ENCODE measurements around the gene CD28.

The CD28 gene

GRCh38 chr2:203692031-203692710 lies 14.3 kb upstream of the CD28 start:
- no peak overlapping the region for H3K4me2 ChIP-seq (ENCODE audit: insufficient read depth, low read length, poor library complexity, severe bottlenecking)
- H2BK15ac ChIP-seq (ENCODE audit: low read length): no peak overlapping the region
- H4K8ac ChIP-seq (ENCODE audit: low read depth, low read length): no peak overlapping the region
- H2BK5ac ChIP-seq (ENCODE audit: low read length): no peak overlapping the region
- H3K79me1 ChIP-seq (ENCODE audit: low read depth, low read length): no peaks in the 10 kb centered on the region
- H2AFZ ChIP-seq (ENCODE audit: low read length): no peak overlapping the region
- no peak overlapping the region for H3K23ac ChIP-seq (ENCODE audit: low read depth, low read length, poor library complexity)
- no CpG with 5 or more reads among the region's 5 CpGs for WGBS, 2 donors (ENCODE audit: extremely low coverage in 2 of 2, insufficient read length in 2 of 2, insufficient replicate concordance in 1 of 2)
- H3K27me3 ChIP-seq (ENCODE audit: control insufficient read depth in 3 of 3, insufficient read depth in 3 of 3, low read depth in 1 of 3, low read length in 3 of 3): peaks cover 0 to 4% (median 0%) of the 10 kb centered on the region in 3 experiments
- H3K4me3 ChIP-seq (ENCODE audit: low read length in 2 of 2): no peak overlapping the region
- no peak for DNase-seq (ENCODE audit: low spot score)
- no peak overlapping the region for H2BK12ac ChIP-seq (ENCODE audit: low read length)
- H2BK120ac ChIP-seq (ENCODE audit: low read depth, low read length): no peak overlapping the region
- H2AK5ac ChIP-seq (ENCODE audit: low read depth, low read length): no peak overlapping the region
- H4K91ac ChIP-seq (ENCODE audit: low read depth, low read length, poor library complexity): no peak overlapping the region
- H3K4me1 ChIP-seq (ENCODE audit: control insufficient read depth in 2 of 2, insufficient read depth in 1 of 2, low read depth in 1 of 2, low read length in 2 of 2): peaks cover 0 to 8% of the 10 kb centered on the region in 2 donors
- H3K9ac ChIP-seq (ENCODE audit: low read depth, low read length, poor library complexity): no peak overlapping the region
- H3K9me3 ChIP-seq (replicated peaks in 1 of 2; ENCODE audit: control insufficient read depth in 2 of 2, insufficient read depth in 1 of 2, low read depth in 1 of 2, low read length in 2 of 2): no peaks in the 10 kb centered on the region
- H3K18ac ChIP-seq (ENCODE audit: low read length): no peak overlapping the region
- H3K4ac ChIP-seq (ENCODE audit: low read length): no peak overlapping the region
- no peaks in the 10 kb centered on the region for H3K36me3 ChIP-seq (replicated peaks in 1 of 2; ENCODE audit: control insufficient read depth in 2 of 2, insufficient read depth in 2 of 2, low read length in 2 of 2)
- H3K14ac ChIP-seq (ENCODE audit: low read length): no peak overlapping the region
- no peak overlapping the region for H3K27ac ChIP-seq (replicated peaks; ENCODE audit: low read length)

- Histone ChIP-seq H3K23ac (ENCODE audit: low read depth, low read length, poor library complexity) (no peak overlapping the region), H3K14ac (ENCODE audit: low read length) (no peak overlapping the region), H2BK5ac (ENCODE audit: low read length) (no peak overlapping the region), H2BK12ac (ENCODE audit: low read length) (no peak overlapping the region), H3K4me1 (ENCODE audit: control insufficient read depth in 2 of 2, insufficient read depth in 1 of 2, low read depth in 1 of 2, low read length in 2 of 2) (peaks cover 0 to 8% of the 10 kb centered on the region in 2 donors), H4K8ac (ENCODE audit: low read depth, low read length) (no peak overlapping the region), H3K4me2 (ENCODE audit: insufficient read depth, low read length, poor library complexity, severe bottlenecking) (no peak overlapping the region), H3K27me3 (ENCODE audit: control insufficient read depth in 3 of 3, insufficient read depth in 3 of 3, low read depth in 1 of 3, low read length in 3 of 3) (peaks cover 0 to 4% (median 0%) of the 10 kb centered on the region in 3 experiments), H3K36me3 (replicated peaks in 1 of 2; ENCODE audit: control insufficient read depth in 2 of 2, insufficient read depth in 2 of 2, low read length in 2 of 2) (no peaks in the 10 kb centered on the region), H3K4me3 (ENCODE audit: low read length in 2 of 2) (no peak overlapping the region), H3K9ac (ENCODE audit: low read depth, low read length, poor library complexity) (no peak overlapping the region), H3K9me3 (replicated peaks in 1 of 2; ENCODE audit: control insufficient read depth in 2 of 2, insufficient read depth in 1 of 2, low read depth in 1 of 2, low read length in 2 of 2) (no peaks in the 10 kb centered on the region), H3K79me1 (ENCODE audit: low read depth, low read length) (no peaks in the 10 kb centered on the region), H2AFZ (ENCODE audit: low read length) (no peak overlapping the region), H3K4ac (ENCODE audit: low read length) (no peak overlapping the region), H3K18ac (ENCODE audit: low read length) (no peak overlapping the region), H3K27ac (replicated peaks; ENCODE audit: low read length) (no peak overlapping the region), H2BK120ac (ENCODE audit: low read depth, low read length) (no peak overlapping the region), H4K91ac (ENCODE audit: low read depth, low read length, poor library complexity) (no peak overlapping the region), H2BK15ac (ENCODE audit: low read length) (no peak overlapping the region), H2AK5ac (ENCODE audit: low read depth, low read length) (no peak overlapping the region)
- WGBS, 2 donors (ENCODE audit: extremely low coverage in 2 of 2, insufficient read length in 2 of 2, insufficient replicate concordance in 1 of 2): no CpG with 5 or more reads among the region's 6 CpGs
- DNase-seq (ENCODE audit: low spot score): no peak
Observed at GRCh38 chr2:203693242-203693879, 13.1 kb upstream of the CD28 start.

- H2BK12ac ChIP-seq (ENCODE audit: low read length): no peak overlapping the region
- H3K9me3 ChIP-seq (replicated peaks in 1 of 2; ENCODE audit: control insufficient read depth in 2 of 2, insufficient read depth in 1 of 2, low read depth in 1 of 2, low read length in 2 of 2): no peaks in the 10 kb centered on the region
- H3K36me3 ChIP-seq (replicated peaks in 1 of 2; ENCODE audit: control insufficient read depth in 2 of 2, insufficient read depth in 2 of 2, low read length in 2 of 2): no peaks in the 10 kb centered on the region
- no peak overlapping the region for H3K27ac ChIP-seq (replicated peaks; ENCODE audit: low read length)
- H2AK5ac ChIP-seq (ENCODE audit: low read depth, low read length): no peak overlapping the region
- no CpG with 5 or more reads among the region's 3 CpGs for WGBS, 2 donors (ENCODE audit: extremely low coverage in 2 of 2, insufficient read length in 2 of 2, insufficient replicate concordance in 1 of 2)
- H3K4ac ChIP-seq (ENCODE audit: low read length): no peak overlapping the region
- no peak overlapping the region for H2BK120ac ChIP-seq (ENCODE audit: low read depth, low read length)
- H3K27me3 ChIP-seq (ENCODE audit: control insufficient read depth in 3 of 3, insufficient read depth in 3 of 3, low read depth in 1 of 3, low read length in 3 of 3): peaks cover 0 to 4% (median 0%) of the 10 kb centered on the region in 3 experiments
- no peak overlapping the region for H3K18ac ChIP-seq (ENCODE audit: low read length)
- H2BK15ac ChIP-seq (ENCODE audit: low read length): no peak overlapping the region
- H3K4me2 ChIP-seq (ENCODE audit: insufficient read depth, low read length, poor library complexity, severe bottlenecking): no peak overlapping the region
- no peak overlapping the region for H4K8ac ChIP-seq (ENCODE audit: low read depth, low read length)
- H4K91ac ChIP-seq (ENCODE audit: low read depth, low read length, poor library complexity): no peak overlapping the region
- no peak for DNase-seq (ENCODE audit: low spot score)
- no peaks in the 10 kb centered on the region for H3K79me1 ChIP-seq (ENCODE audit: low read depth, low read length)
- H3K14ac ChIP-seq (ENCODE audit: low read length): no peak overlapping the region
- H3K4me1 ChIP-seq (ENCODE audit: control insufficient read depth in 2 of 2, insufficient read depth in 1 of 2, low read depth in 1 of 2, low read length in 2 of 2): peaks cover 0 to 6% of the 10 kb centered on the region in 2 donors
- no peak overlapping the region for H2BK5ac ChIP-seq (ENCODE audit: low read length)
- H3K23ac ChIP-seq (ENCODE audit: low read depth, low read length, poor library complexity): no peak overlapping the region
- no peak overlapping the region for H3K4me3 ChIP-seq (ENCODE audit: low read length in 2 of 2)
- no peak overlapping the region for H3K9ac ChIP-seq (ENCODE audit: low read depth, low read length, poor library complexity)
- no peak overlapping the region for H2AFZ ChIP-seq (ENCODE audit: low read length)
Observed at GRCh38 chr2:203694191-203694590, 12.2 kb upstream of the CD28 start.

GRCh38 chr2:203697190-203697589 lies 9.2 kb upstream of the CD28 start:
- H2AFZ ChIP-seq (ENCODE audit: low read length): no peak overlapping the region
- no peaks in the 10 kb centered on the region for H3K36me3 ChIP-seq (replicated peaks in 1 of 2; ENCODE audit: control insufficient read depth in 2 of 2, insufficient read depth in 2 of 2, low read length in 2 of 2)
- H3K14ac ChIP-seq (ENCODE audit: low read length): no peak overlapping the region
- no peak overlapping the region for H3K9ac ChIP-seq (ENCODE audit: low read depth, low read length, poor library complexity)
- no peak overlapping the region for H2BK120ac ChIP-seq (ENCODE audit: low read depth, low read length)
- no peak overlapping the region for H3K4ac ChIP-seq (ENCODE audit: low read length)
- H3K23ac ChIP-seq (ENCODE audit: low read depth, low read length, poor library complexity): no peak overlapping the region
- H3K4me1 ChIP-seq (ENCODE audit: control insufficient read depth in 2 of 2, insufficient read depth in 1 of 2, low read depth in 1 of 2, low read length in 2 of 2): peaks cover 0 to 2% of the 10 kb centered on the region in 2 donors
- H3K4me3 ChIP-seq (ENCODE audit: low read length in 2 of 2): no peak overlapping the region
- no peak overlapping the region for H4K8ac ChIP-seq (ENCODE audit: low read depth, low read length)
- H3K27me3 ChIP-seq (ENCODE audit: control insufficient read depth in 3 of 3, insufficient read depth in 3 of 3, low read depth in 1 of 3, low read length in 3 of 3): no peaks in the 10 kb centered on the region
- DNase-seq (ENCODE audit: low spot score): no peak
- no peak overlapping the region for H2BK5ac ChIP-seq (ENCODE audit: low read length)
- H3K27ac ChIP-seq (replicated peaks; ENCODE audit: low read length): no peak overlapping the region
- H3K79me1 ChIP-seq (ENCODE audit: low read depth, low read length): no peaks in the 10 kb centered on the region
- H3K4me2 ChIP-seq (ENCODE audit: insufficient read depth, low read length, poor library complexity, severe bottlenecking): no peak overlapping the region
- H3K18ac ChIP-seq (ENCODE audit: low read length): no peak overlapping the region
- no peak overlapping the region for H2BK15ac ChIP-seq (ENCODE audit: low read length)
- no CpG with 5 or more reads among the region's 1 CpG for WGBS, 2 donors (ENCODE audit: extremely low coverage in 2 of 2, insufficient read length in 2 of 2, insufficient replicate concordance in 1 of 2)
- H3K9me3 ChIP-seq (replicated peaks in 1 of 2; ENCODE audit: control insufficient read depth in 2 of 2, insufficient read depth in 1 of 2, low read depth in 1 of 2, low read length in 2 of 2): no peaks in the 10 kb centered on the region
- H2AK5ac ChIP-seq (ENCODE audit: low read depth, low read length): no peak overlapping the region
- H2BK12ac ChIP-seq (ENCODE audit: low read length): no peak overlapping the region
- no peak overlapping the region for H4K91ac ChIP-seq (ENCODE audit: low read depth, low read length, poor library complexity)
